Ascending aorta (tissue), 2 donors: Measurements from ENCODE around the gene SGPL1. TPM values are rescaled to one million over a fixed set of nuclear protein-coding genes. Genes with fewer than 3 reads are reported as not detected.

Source experiments
- DNase-seq, 2 donors: peaks; one replicate each; pipeline ENCODE4 v3.0.0-alpha.2; 2019; ENCODE audit warnings: low spot score in 2 of 2
- H3K27ac ChIP-seq, 2 donors: fragments of 200-600 bp; sonication (generic); one replicate each; pipeline ENCODE4 v1.5.1; 2016 to 2017; ENCODE audit warnings: mild to moderate bottlenecking in 1 of 2
- H3K27me3 ChIP-seq: fragments of 200-600 bp; sonication (generic); one replicate; pipeline ENCODE4 v1.5.1; 2017
- H3K36me3 ChIP-seq, 2 donors: fragments of 200-600 bp; sonication (generic); one replicate each; pipeline ENCODE4 v1.5.1; 2016
- H3K4me1 ChIP-seq, 2 donors: fragments of 200-600 bp; sonication (generic); one replicate each; pipeline ENCODE4 v1.5.1; 2016 to 2017; ENCODE audit warnings: mild to moderate bottlenecking in 1 of 2
- H3K4me3 ChIP-seq, 2 donors: fragments of 200-600 bp; sonication (generic); one replicate each; pipeline ENCODE4 v1.5.1; 2016 to 2017; ENCODE audit warnings: mild to moderate bottlenecking in 1 of 2
- H3K9me3 ChIP-seq, 2 donors: fragments of 200-600 bp; sonication (generic); one replicate each; pipeline ENCODE4 v1.5.1; 2016
- intact Hi-C: fragments of 100-400 bp; cut with DNase I; formaldehyde crosslinking; loops from one replicate; pipeline ENCODE4 v1.15.1; 2023
- total RNA-seq: library from RNA; depleted of rRNA; stranded (reverse); fragments of >200 nt; gene quantifications from one replicate; pipeline ENCODE4 v1.1.0, GENCODE V29; 2016
- TF ChIP-seq, protein P1 (sequence below), 3 experiments: fragments of 200-600 bp in 2 of 3; fragments of 450-650 bp in 1 of 3; sonication (generic) in 2 of 3; IDR thresholded peaks; one replicate each; pipeline ENCODE4 v1.5.1; 2016 to 2019; ENCODE audit warnings: antibody characterized with exemption in 3 of 3, mild to moderate bottlenecking in 1 of 3, moderate library complexity in 1 of 3

SGPL1 gene
- total RNA-seq, 1 donor from 2014 or later = 6.2 TPM

DNA sequence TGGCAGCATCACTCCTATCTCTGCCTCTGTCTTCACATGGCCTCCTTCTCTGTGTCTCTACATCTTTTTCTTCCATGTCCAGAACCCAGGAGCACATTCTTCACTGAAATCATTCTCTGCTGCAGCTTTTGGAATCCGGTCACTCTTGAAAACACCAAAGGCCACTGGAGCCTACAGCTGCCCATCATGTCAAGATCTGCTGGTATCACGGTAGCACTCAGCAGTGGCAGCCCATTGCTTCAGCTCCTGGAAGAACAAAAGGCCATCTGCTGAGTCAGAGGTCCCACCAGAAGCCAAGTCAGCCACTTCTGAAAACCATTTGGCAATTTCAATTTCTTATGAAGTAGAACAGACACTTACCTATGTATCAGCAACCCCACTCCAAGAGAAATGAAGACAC is 78.7 kb downstream of the SGPL1 start:
- Histone ChIP-seq H3K36me3 (no peaks in the 10 kb centered on the region), H3K27me3 (no peaks in the 10 kb centered on the region), H3K27ac (no peak overlapping the region), H3K4me1 (no peaks in the 10 kb centered on the region), H3K9me3 (no peaks in the 10 kb centered on the region), H3K4me3 (no peak overlapping the region)
- intact Hi-C loops = no loop called here
- DNase-seq = no peak
- TF ChIP-seq, protein P1, sequence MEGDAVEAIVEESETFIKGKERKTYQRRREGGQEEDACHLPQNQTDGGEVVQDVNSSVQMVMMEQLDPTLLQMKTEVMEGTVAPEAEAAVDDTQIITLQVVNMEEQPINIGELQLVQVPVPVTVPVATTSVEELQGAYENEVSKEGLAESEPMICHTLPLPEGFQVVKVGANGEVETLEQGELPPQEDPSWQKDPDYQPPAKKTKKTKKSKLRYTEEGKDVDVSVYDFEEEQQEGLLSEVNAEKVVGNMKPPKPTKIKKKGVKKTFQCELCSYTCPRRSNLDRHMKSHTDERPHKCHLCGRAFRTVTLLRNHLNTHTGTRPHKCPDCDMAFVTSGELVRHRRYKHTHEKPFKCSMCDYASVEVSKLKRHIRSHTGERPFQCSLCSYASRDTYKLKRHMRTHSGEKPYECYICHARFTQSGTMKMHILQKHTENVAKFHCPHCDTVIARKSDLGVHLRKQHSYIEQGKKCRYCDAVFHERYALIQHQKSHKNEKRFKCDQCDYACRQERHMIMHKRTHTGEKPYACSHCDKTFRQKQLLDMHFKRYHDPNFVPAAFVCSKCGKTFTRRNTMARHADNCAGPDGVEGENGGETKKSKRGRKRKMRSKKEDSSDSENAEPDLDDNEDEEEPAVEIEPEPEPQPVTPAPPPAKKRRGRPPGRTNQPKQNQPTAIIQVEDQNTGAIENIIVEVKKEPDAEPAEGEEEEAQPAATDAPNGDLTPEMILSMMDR (IDR thresholded peaks at IDR 0.05) = no peak

DNA sequence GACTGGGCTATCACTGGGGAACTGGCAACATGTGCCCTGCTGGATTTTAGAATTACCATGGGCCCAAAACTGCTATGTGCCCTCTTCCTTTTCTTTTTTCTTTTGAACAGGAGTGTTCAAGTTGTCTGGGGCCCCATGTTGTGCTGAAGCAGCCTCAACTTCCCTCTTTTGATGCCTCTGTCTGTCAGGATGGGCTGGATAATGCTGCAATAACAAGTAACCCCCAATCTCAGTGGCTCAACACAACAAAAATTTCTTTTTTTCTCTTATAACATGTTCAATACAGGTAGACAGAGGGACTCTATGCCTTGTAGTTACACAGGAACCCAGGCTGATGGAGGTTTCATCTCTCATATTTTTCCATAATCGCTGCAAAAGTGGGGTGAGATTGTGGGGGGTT is 80.8 kb downstream of the SGPL1 start:
- TF ChIP-seq, protein P1 (IDR thresholded peaks at IDR 0.05) = no peak
- intact Hi-C loops = no loop called here

DNA sequence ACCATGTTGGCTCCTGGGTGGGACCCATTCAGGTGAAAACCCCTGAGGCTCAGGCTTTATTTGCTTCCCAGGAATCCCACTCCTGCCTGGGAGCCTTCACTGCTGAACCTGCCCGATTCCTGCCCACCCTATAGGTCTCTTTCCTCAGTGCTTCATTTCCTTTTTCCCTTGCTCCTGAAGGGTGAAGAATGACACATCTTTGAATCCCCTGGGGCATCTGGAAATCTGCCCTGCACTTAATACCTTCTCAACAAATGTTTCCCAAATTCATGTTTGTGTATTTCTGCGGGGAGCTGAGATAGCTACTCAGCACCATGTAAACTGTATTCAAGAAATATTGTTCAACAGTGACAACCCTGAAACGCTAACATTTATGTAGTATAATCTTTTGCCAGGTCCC is 82.9 kb downstream of the SGPL1 start:
- DNase-seq = no peak
- no peaks in the 10 kb centered on the region for H3K9me3 ChIP-seq
- H3K4me1 ChIP-seq = no peaks in the 10 kb centered on the region
- no peaks in the 10 kb centered on the region for H3K27me3 ChIP-seq
- H3K27ac ChIP-seq = no peak overlapping the region
- H3K4me3 ChIP-seq = no peak overlapping the region
- no peaks in the 10 kb centered on the region for H3K36me3 ChIP-seq
- TF ChIP-seq, protein P1 (IDR thresholded peaks at IDR 0.05) = no peak
- intact Hi-C loops = no loop called here

More for the DNA sequence above, 80.8 kb downstream of the SGPL1 start:
- DNase-seq = no peak
- H3K4me3 ChIP-seq = no peak overlapping the region
- H3K9me3 ChIP-seq = no peaks in the 10 kb centered on the region
- no peak overlapping the region for H3K27ac ChIP-seq
- no peaks in the 10 kb centered on the region for H3K4me1 ChIP-seq
- H3K36me3 ChIP-seq = no peaks in the 10 kb centered on the region
- no peaks in the 10 kb centered on the region for H3K27me3 ChIP-seq

DNA sequence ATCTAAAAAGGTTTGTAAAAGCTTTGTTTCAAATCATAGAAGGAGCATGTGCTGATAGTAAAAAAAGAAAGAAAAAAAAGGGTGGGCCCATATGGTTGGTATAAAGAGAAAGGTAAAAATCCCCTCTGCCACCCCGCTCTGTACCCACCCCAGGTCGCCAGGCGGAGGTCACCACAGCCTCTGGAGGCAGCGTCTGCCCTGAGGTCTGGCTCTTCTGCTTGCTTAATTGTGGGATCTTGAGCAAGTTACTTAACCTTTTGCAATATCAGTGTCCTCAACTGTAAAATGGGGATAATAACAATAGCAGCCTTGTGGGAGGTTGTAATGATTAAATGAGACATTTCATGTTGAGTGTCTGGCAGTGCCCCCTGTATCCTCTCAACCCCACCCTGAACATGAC is 83.3 kb downstream of the SGPL1 start:
- Histone ChIP-seq H3K36me3 (no peaks in the 10 kb centered on the region), H3K27me3 (no peaks in the 10 kb centered on the region)
- DNase-seq = no peak

DNA sequence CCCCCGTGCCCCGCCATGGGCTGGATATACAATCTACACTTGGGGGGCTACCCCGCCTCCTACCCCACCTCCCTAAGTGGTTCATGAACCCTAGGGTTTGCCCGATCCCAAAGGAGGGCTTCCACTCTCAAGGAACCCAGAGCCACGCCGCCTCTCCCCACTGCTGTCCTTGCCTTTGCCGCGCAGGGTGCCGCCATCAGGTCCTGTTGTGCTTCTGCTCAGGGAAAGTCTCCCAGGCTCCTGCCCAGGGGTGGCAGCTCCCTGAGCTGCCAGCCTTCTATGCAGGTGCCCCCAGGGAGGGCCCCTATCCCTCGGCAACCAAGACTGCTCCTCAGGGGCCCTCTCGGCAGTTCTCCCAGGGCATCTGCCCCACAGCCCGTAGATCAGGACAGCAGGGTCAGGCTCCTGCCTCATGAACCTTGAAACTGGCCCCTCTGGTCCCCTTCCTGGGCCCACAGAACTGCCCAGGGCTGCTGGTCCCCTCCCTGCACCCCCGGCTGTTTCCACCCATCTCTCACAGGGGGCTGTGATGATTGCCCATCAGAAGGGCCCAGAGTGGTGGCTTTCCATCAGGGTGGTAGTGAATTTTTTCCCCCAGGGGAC is 85.6 kb downstream of the SGPL1 start:
- H3K27ac ChIP-seq = no peak overlapping the region
- DNase-seq = no peak
- H3K4me1 ChIP-seq = no peaks in the 10 kb centered on the region
- H3K36me3 ChIP-seq = no peaks in the 10 kb centered on the region
- H3K9me3 ChIP-seq = no peaks in the 10 kb centered on the region
- intact Hi-C loops = no loop called here
- no peak overlapping the region for H3K4me3 ChIP-seq
- TF ChIP-seq, protein P1 (IDR thresholded peaks at IDR 0.05) = no peak
- no peaks in the 10 kb centered on the region for H3K27me3 ChIP-seq

More for the DNA sequence above, 83.3 kb downstream of the SGPL1 start:
- Histone ChIP-seq H3K9me3 (no peaks in the 10 kb centered on the region), H3K4me1 (no peaks in the 10 kb centered on the region), H3K27ac (no peak overlapping the region), H3K4me3 (no peak overlapping the region)
- intact Hi-C loops = no loop called here
- TF ChIP-seq, protein P1 (IDR thresholded peaks at IDR 0.05) = no peak
